HG02885 (cell line): ENCODE measurements around the gene RHBDF2.
"Not testable (repeated sequence)": the region's sequence is repeated elsewhere in the genome, so short reads cannot be mapped to it uniquely, and the experiment has no call there.

ENCODE experiments used
- ATAC-seq: cut with Tn5 transposase; IDR thresholded peaks from one replicate; pipeline ENCODE4 v1.9.1; 2021; ENCODE audit warnings: mild to moderate bottlenecking; ENCODE audit not compliant: unreplicated experiment, poor library complexity

The RHBDF2 gene

DNA sequence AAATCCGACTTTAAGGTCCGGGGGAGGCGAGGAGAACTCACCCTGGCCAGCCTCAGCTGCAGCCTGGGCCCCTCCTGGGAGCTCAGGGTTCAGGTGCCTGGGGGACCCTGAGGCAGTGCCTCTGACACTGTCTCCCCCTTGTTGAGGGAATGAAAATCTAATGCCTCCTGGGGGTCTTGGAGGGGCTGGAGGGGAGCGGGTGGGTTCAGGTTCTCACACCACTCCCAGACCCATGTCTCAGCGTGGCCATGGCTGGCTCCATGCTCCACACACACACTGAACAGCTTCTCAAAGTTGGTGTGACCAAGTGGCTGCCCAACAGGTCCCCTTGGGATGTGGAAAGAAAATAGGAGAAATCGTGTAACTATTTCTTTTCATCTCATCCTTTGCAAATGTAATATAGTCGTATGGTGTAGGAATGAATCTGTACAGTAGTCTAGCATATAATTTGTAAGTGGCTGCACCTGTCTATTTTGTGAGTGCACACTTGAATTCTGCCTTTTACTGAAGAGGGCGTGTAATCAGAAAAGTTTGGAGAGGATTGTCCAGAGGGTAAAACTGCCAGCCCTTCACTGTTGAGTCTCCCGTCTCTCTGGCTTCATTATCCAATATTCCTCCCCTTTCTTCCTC lies 37.8 kb upstream of the RHBDF2 start:
- no peak for ATAC-seq

- no peak for ATAC-seq
Observed at GRCh38 chr17:76538281-76538931, 37.2 kb upstream of the RHBDF2 start.

GRCh38 chr17:76537578-76538280 lies 36.5 kb upstream of the RHBDF2 start, which contains the start of gene CYGB:
Gene CYGB, minus strand, starts transcription at chr17:76537709. Its CDS starts 167 bp downstream, at chr17:76537542.
- ATAC-seq, result no peak

GRCh38 chr17:76537288-76537577 lies 36.0 kb upstream of the RHBDF2 start:
- no peak for ATAC-seq

GRCh38 chr17:76536511-76537287 lies 35.5 kb upstream of the RHBDF2 start:
- ATAC-seq, result no peak

GRCh38 chr17:76535788-76536510 lies 34.7 kb upstream of the RHBDF2 start:
- no peak for ATAC-seq

DNA sequence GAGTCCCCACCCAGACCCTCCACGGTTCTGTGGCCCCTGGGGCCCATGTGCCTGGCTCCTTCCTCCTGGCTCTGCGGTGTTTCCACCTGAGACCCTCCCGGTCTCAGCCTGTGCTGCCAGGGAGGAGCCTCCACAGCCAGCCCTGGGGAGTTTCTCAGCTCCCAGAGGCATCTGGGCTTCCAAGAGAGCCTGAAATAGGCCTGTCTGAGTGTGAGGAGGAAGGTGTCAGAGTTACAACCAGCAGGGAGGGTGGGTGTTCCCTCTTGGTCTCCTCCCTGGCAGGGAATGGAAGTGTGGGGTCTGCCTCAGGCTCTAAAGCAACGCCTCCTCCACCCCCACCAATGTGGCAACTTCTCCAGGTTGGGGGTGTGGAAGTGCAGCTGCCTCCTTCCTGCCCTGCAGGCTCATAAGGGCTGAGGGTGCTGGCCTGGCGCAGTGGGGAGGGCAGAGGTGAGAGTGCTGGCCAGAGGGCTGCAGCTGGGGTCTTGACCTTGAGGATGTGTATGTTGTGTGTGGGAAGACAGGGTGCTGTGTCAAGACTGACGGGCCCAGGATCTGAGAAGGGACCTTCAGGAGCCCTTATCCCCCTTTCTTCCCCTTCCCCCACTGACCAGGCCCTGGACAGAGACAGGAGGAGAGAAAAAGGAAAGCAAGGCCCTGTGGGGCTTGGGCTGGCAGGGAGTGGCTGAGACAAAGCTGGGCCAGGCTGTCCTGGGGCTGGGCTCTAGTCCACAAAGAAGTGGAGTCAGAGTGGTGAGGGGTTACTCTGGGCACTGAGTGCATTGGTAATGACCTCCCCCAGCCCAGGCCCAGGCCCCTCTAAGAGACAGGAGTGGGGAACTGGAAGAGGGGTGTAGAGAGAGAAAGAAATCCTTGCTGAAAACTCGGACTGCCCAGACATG lies 33.9 kb upstream of the RHBDF2 start:
- ATAC-seq, result no peak

- not testable (repeated sequence) for ATAC-seq
Observed at GRCh38 chr17:76533640-76534359, 32.6 kb upstream of the RHBDF2 start.

- ATAC-seq, result no peak
Observed at GRCh38 chr17:76532072-76532651, 30.9 kb upstream of the RHBDF2 start.

GRCh38 chr17:76531486-76532038 lies 30.3 kb upstream of the RHBDF2 start:
- ATAC-seq, result no peak

DNA sequence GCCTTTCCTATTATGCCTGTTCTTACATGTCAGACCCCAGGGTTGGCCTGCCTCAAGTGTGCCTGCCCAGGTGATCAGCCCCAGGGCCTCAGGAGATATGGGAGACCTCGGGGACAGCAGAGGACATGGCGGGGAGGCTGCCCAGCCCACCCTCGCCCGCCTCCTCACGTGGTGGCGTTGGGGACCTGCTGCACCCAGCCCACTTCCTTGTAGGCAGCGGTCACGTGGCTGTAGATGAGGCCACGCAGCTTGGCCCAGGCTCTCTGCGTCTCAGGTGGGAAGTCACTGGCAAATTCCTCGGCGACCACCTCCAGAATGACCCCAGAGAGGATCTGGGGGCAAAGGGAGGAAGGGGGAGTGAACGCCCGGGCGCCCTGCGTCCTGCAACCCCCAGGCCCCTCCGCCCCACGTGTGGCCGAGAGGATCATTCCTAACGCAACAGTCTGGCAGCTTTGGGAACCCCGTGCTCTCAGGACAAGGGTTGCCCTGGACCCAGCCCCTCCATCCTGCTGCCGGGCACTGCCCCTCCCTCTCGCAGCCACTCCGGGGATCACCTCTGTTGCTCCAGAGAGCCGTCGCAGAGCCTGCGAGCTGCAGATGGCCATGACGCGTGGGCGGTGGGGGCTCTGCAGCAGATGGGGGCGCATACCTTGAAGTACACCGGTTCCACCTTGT lies 29.7 kb upstream of the RHBDF2 start:
- no peak for ATAC-seq

- ATAC-seq, result no peak
Observed at GRCh38 chr17:76530095-76530723, 29.0 kb upstream of the RHBDF2 start.

DNA sequence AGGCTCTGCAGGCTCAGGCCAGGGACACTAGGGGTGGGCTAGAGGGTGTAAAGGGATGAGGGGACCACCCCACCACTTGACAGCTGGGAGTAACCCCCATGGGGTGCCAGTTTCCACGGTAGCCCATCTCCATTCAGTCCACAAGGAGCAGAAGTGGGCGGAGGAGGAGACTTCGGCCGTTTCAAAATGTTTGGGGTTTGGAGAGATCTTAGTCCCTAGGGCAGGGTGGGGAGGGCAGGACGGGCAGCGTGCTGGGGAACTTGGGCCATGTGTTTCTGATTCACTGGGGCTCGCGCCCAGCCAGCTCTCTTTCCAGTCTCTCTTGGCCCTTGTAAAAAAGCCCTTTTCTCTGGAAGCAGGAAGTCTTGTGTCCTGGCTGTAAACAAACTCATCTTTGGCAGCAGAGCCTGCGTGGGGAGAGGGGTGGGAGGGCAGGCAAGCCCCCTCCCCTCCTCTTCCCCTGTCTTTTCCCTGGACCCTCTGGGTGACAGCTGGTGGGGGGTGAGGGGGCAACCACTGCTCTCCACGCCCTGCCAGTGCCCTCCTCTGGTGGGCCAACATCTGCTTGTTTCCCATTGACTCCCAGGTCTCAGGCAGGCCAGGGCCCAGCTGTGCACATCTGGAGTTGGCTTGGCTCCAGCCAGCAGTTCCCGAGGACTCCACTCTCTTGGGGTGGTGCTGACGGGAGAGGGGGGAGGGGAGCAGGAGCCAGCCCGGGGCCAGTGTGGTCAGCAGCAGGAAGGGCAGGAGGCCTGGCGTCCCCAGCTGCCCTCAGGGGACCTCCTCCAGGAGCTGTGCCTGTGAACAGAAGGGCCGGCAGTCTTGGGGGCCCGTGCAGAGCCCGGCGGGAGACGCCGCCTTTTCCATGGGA lies 28.2 kb upstream of the RHBDF2 start:
- no peak for ATAC-seq

DNA sequence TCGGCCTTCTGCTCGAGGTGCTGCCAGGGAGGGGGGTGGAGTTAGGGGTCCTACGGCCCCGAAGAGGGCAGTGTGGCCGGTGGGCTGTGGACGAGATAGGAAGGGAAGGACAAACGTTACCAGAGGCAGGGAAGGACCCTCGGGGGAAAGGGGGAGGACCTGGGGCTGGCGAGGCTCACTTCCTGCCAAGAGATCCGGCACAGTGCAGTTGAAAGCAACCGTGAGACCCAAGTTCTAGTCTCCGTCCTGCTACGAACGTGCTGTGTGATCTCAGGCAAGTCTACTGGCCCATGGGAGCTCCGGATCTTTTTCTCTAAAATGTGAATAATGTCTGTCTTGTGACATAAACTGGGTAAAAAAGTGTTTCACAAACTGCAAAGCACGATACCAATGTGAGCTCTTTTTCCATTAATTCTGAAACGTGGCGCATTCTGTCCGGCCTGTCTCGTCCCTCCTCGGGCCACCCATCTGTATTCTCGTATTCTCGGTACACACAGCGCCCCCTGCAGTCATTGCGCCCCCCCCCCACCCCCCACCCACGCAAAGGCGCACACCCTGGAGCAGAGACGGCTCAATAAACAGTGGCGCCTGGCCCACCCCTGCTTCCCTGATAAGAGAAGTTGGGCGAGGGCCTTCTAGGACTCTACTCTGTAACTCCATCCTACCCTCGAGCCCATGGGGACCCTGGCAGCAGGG lies 27.5 kb upstream of the RHBDF2 start:
- ATAC-seq, result no peak

GRCh38 chr17:76528156-76528527 lies 26.9 kb upstream of the RHBDF2 start:
- no peak for ATAC-seq
